Activated CD4-positive, alpha-beta T cell treated with anti-CD3 and anti-CD28 coated beads, Interleukin-2, amount 50 U/mL, for 24 hours (primary cell): ENCODE data around the gene MAOA.

Source experiments
- DNase-seq, 2 donors: peaks; one replicate each; pipeline ENCODE4 v3.0.0-alpha.2; 2020; ENCODE audit warnings: low read depth in 1 of 2, low spot score in 1 of 2

The MAOA gene

GRCh38 chrX:43753637-43754036, 97.5 kb downstream of the MAOA start:
- DNase-seq: no peak

DNA sequence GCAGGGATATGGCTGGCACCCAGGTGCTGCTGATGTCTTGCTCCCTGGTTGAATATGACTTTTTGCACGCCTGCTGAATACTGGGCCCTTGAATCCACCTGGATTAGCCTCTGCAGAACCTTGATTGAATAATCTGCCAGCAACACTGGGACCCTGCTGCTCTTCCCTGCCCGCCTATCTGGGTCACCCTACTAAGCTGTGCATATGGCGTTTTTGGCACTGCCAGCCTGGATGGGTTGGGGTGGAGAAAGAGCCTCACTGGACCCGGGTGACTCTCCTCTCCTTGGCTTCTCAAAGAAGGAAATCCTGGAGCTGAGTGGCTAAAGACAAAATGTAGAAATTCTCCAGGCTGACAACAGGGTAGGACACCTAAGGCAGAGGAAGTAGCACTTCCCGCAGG, 100.0 kb downstream of the MAOA start:
- no peak for DNase-seq

- DNase-seq: no peak
Measured at GRCh38 chrX:43758044-43758443, 101.9 kb downstream of the MAOA start.

GRCh38 chrX:43785930-43786591, 130.0 kb downstream of the MAOA start:
- no peak for DNase-seq
